ACC112 (cell line): ENCODE results near the gene MAP3K2.
A peak's percentile ranks its signal among the peaks of the same experiment; 100 is the strongest.
"Not testable (repeated sequence)": the region's sequence is repeated elsewhere in the genome, so short reads cannot be mapped to it uniquely, and the experiment has no call there.

Experiments
- H2AFZ ChIP-seq: fragments of 200-600 bp; sonication (generic); one replicate; pipeline ENCODE4 v1.6.0; 2017; ENCODE audit warnings: antibody characterized with exemption, low read length; ENCODE audit not compliant: unreplicated experiment
- H3K27ac ChIP-seq: fragments of 200-600 bp; sonication (generic); 2 replicates; pipeline ENCODE4 v1.5.1; 2014; ENCODE audit warnings: low read depth, mild to moderate bottlenecking, antibody characterized with exemption, low read length, moderate library complexity
- H3K27me3 ChIP-seq: fragments of 200-600 bp; sonication (generic); 2 replicates; pipeline ENCODE4 v1.6.1; 2014; ENCODE audit warnings: mild to moderate bottlenecking, antibody characterized with exemption, low read length, moderate library complexity, mixed read lengths; ENCODE audit not compliant: insufficient read depth
- H3K36me3 ChIP-seq: fragments of 200-600 bp; sonication (generic); 2 replicates; pipeline ENCODE4 v1.6.1; 2016; ENCODE audit warnings: mild to moderate bottlenecking, antibody characterized with exemption, low read length, moderate library complexity, mixed read lengths; ENCODE audit not compliant: insufficient read depth
- H3K4me1 ChIP-seq: fragments of 200-600 bp; sonication (generic); one replicate; pipeline ENCODE4 v1.6.1; 2016; ENCODE audit warnings: low read length, mixed read lengths; ENCODE audit not compliant: insufficient read depth, unreplicated experiment, control insufficient read depth
- H3K4me3 ChIP-seq: fragments of 200-600 bp; sonication (generic); 2 replicates; pipeline ENCODE4 v1.5.1; 2014; ENCODE audit warnings: mild to moderate bottlenecking, low read depth, low read length
- H3K79me2 ChIP-seq: fragments of 200-600 bp; sonication (generic); one replicate; pipeline ENCODE4 v1.6.0; 2016; ENCODE audit warnings: low read length; ENCODE audit not compliant: control insufficient read depth, unreplicated experiment, insufficient read depth

Gene MAP3K2

GRCh38 chr2:127413782-127414637 lies 26.2 kb upstream of the MAP3K2 start:
- Histone ChIP-seq H3K36me3 (peaks cover 3% of the 10 kb centered on the region; the same call in 1 of the 2 replicates), H3K4me3 (no peak overlapping the region), H3K27ac (peak overlapping the region; percentile 66), H3K27me3 (no peaks in the 10 kb centered on the region), H3K4me1 (peaks cover 44% of the 10 kb centered on the region), H2AFZ (no peak overlapping the region), H3K79me2 (no peaks in the 10 kb centered on the region)

- no peak overlapping the region for H2AFZ ChIP-seq
- no peak overlapping the region for H3K4me3 ChIP-seq
- H3K27ac ChIP-seq, result peak overlapping the region; percentile 66
- H3K79me2 ChIP-seq, result no peaks in the 10 kb centered on the region
- H3K27me3 ChIP-seq, result no peaks in the 10 kb centered on the region
- peaks cover 3% of the 10 kb centered on the region; the same call in 1 of the 2 replicates for H3K36me3 ChIP-seq
- H3K4me1 ChIP-seq, result peaks cover 52% of the 10 kb centered on the region
These were observed 25.4 kb upstream of the MAP3K2 start for GRCh38 chr2:127413200-127413599.

- Histone ChIP-seq H3K27ac (peak overlapping the region; percentile 94), H3K79me2 (no peaks in the 10 kb centered on the region), H3K4me1 (peaks cover 57% of the 10 kb centered on the region), H3K36me3 (peaks cover 3% of the 10 kb centered on the region; the same call in 1 of the 2 replicates), H3K27me3 (no peaks in the 10 kb centered on the region), H3K4me3 (peak overlapping the region; percentile 44), H2AFZ (peak overlapping the region; percentile 10)
These were observed 24.0 kb upstream of the MAP3K2 start for GRCh38 chr2:127411653-127412369.

- Histone ChIP-seq H3K36me3 (peaks cover 3% of the 10 kb centered on the region; the same call in 1 of the 2 replicates), H3K4me3 (peak overlapping the region; percentile 44), H2AFZ (peak overlapping the region; percentile 72), H3K27ac (peak overlapping the region; percentile 94), H3K27me3 (no peaks in the 10 kb centered on the region), H3K4me1 (peaks cover 57% of the 10 kb centered on the region), H3K79me2 (no peaks in the 10 kb centered on the region)
These were observed 23.3 kb upstream of the MAP3K2 start for GRCh38 chr2:127410871-127411652.

- Histone ChIP-seq H3K4me1 (peaks cover 51% of the 10 kb centered on the region), H3K27ac (peak overlapping the region; percentile 94; the same call in 1 of the 2 replicates)
- not testable (repeated sequence) for H3K36me3 ChIP-seq, H2AFZ ChIP-seq, H3K27me3 ChIP-seq, H3K79me2 ChIP-seq, H3K4me3 ChIP-seq
These were observed 21.9 kb upstream of the MAP3K2 start for GRCh38 chr2:127409716-127410115.

- Histone ChIP-seq H3K79me2 (no peaks in the 10 kb centered on the region), H3K4me3 (0 out of 2 replicates have a peak overlapping the region, but pooled peaks have one; percentile 68), H2AFZ (peak overlapping the region; percentile 42), H3K4me1 (peaks cover 41% of the 10 kb centered on the region), H3K36me3 (peaks cover 3% of the 10 kb centered on the region; the same call in 1 of the 2 replicates), H3K27me3 (no peaks in the 10 kb centered on the region), H3K27ac (peak overlapping the region; percentile 64; the same call in 1 of the 2 replicates)
These were observed 21.0 kb upstream of the MAP3K2 start for GRCh38 chr2:127408807-127409099.

GRCh38 chr2:127408004-127408806 lies 20.4 kb upstream of the MAP3K2 start:
- H3K27me3 ChIP-seq, result no peaks in the 10 kb centered on the region
- peaks cover 36% of the 10 kb centered on the region for H3K4me1 ChIP-seq
- peak overlapping the region; percentile 68 for H3K4me3 ChIP-seq
- peaks cover 2% of the 10 kb centered on the region; the same call in 1 of the 2 replicates for H3K36me3 ChIP-seq
- H3K79me2 ChIP-seq, result no peaks in the 10 kb centered on the region
- H2AFZ ChIP-seq, result peak overlapping the region; percentile 42
- H3K27ac ChIP-seq, result peak overlapping the region; percentile 64

GRCh38 chr2:127407661-127408003 lies 19.9 kb upstream of the MAP3K2 start:
- Histone ChIP-seq H3K27ac (peak overlapping the region; percentile 27; the same call in 1 of the 2 replicates), H3K4me3 (no peak overlapping the region), H3K79me2 (no peaks in the 10 kb centered on the region), H3K27me3 (no peaks in the 10 kb centered on the region), H3K4me1 (peaks cover 35% of the 10 kb centered on the region), H2AFZ (no peak overlapping the region), H3K36me3 (no peaks in the 10 kb centered on the region; the same call in 1 of the 2 replicates)

- H3K36me3 ChIP-seq, result no peaks in the 10 kb centered on the region
- no peaks in the 10 kb centered on the region for H3K27me3 ChIP-seq
- H3K79me2 ChIP-seq, result no peaks in the 10 kb centered on the region
- H3K4me1 ChIP-seq, result peaks cover 30% of the 10 kb centered on the region
- no peak overlapping the region for H3K4me3 ChIP-seq
- no peak overlapping the region; the same call in 1 of the 2 replicates for H3K27ac ChIP-seq
- H2AFZ ChIP-seq, result no peak overlapping the region
These were observed 19.3 kb upstream of the MAP3K2 start for GRCh38 chr2:127407091-127407490.

- Histone ChIP-seq H3K4me1 (peaks cover 26% of the 10 kb centered on the region), H2AFZ (no peak overlapping the region), H3K27me3 (no peaks in the 10 kb centered on the region), H3K36me3 (no peaks in the 10 kb centered on the region), H3K79me2 (no peaks in the 10 kb centered on the region), H3K4me3 (no peak overlapping the region), H3K27ac (no peak overlapping the region)
These were observed 18.7 kb upstream of the MAP3K2 start for GRCh38 chr2:127406454-127406853.
